ENCODE results near the gene SLC25A23. TPM values are rescaled to one million over a fixed set of nuclear protein-coding genes. Genes with fewer than 3 reads are reported as not detected.

Gene SLC25A23
- total and polyA plus RNA-seq, 2 donors from 2014 or later = 69.2 to 76.6 TPM

DNA sequence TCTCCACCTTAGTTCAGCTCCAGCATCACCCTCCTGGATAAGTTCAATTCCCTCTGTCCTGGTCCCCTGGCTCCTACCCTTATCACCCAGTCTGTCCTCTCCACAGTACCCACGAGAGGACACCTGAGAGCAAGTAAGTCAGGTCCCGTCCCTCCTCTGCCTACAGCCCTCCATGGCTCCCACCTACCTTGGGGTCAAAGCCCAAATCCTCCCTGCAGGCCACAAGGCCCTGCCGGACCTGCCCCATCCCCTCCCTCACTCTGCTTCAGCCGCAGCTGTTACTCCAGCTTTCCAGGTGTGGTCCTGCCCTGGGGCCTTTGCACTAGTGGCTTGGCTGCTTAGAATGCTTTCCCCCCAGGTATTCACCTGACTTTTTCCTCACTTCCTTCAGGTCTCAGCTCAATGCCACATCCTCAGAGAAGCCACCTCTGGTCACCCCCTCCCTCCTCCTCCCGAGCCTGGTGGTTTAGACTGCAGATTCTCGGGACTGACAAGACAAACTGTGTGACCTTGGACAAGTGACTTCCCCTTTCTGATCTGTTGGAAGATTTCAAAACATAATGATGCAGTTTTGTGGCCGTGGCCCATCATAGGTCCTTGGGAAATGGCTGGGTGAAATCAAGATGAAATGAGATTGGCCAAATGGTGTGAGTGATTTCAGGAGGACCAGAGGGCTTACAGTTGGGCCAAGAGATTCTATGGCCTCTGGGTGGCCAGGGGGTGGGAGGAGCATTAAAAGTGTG is 38.9 kb upstream of the SLC25A23 start:
- TF ChIP-seq, protein P1, sequence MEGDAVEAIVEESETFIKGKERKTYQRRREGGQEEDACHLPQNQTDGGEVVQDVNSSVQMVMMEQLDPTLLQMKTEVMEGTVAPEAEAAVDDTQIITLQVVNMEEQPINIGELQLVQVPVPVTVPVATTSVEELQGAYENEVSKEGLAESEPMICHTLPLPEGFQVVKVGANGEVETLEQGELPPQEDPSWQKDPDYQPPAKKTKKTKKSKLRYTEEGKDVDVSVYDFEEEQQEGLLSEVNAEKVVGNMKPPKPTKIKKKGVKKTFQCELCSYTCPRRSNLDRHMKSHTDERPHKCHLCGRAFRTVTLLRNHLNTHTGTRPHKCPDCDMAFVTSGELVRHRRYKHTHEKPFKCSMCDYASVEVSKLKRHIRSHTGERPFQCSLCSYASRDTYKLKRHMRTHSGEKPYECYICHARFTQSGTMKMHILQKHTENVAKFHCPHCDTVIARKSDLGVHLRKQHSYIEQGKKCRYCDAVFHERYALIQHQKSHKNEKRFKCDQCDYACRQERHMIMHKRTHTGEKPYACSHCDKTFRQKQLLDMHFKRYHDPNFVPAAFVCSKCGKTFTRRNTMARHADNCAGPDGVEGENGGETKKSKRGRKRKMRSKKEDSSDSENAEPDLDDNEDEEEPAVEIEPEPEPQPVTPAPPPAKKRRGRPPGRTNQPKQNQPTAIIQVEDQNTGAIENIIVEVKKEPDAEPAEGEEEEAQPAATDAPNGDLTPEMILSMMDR (IDR thresholded peaks at IDR 0.05; ENCODE audit: borderline replicate concordance, extremely low read depth, insufficient read depth) = no peak
- DNase-seq (no peak), FAIRE-seq (no peak)
- Histone ChIP-seq H3K4me3 (ENCODE audit: low read length in 3 of 3) (no peak overlapping the region), H3K36me3 (ENCODE audit: control insufficient read depth in 2 of 3, insufficient read depth in 3 of 3, low read length in 3 of 3) (no peaks in the 10 kb centered on the region), H3K9ac (ENCODE audit: low read length in 3 of 3) (no peak overlapping the region), H3K4me1 (ENCODE audit: control insufficient read depth in 2 of 3, insufficient read depth in 2 of 3, low read depth in 1 of 3, low read length in 3 of 3) (no peaks in the 10 kb centered on the region), H3K27me3 (ENCODE audit: control insufficient read depth, insufficient read depth, low read length) (peaks cover 3% of the 10 kb centered on the region), H3K9me3 (ENCODE audit: control insufficient read depth in 2 of 3, insufficient read depth in 1 of 3, low read length in 3 of 3) (no peaks in the 10 kb centered on the region), H3K27ac (ENCODE audit: low read depth in 2 of 2, low read length in 2 of 2) (no peak overlapping the region)
- intact Hi-C loops (cut with DNase I) = no loop called here

DNA sequence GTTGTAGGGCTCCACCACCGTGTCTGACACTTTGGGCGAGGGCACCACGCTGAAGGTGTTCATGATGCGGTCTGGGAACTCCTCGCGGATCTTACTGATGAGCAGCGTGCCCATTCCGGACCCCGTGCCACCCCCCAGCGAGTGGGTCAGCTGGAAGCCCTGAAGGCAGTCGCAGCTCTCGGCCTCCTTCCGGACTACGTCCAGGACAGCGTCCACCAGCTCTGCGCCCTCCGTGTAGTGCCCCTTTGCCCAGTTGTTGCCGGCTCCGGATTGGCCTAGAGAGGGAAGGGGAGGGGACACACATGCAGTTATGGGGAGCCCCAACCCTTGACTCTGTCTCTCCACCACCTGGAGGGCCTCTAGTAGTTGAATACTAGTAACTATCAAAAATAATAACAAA is 36.4 kb upstream of the SLC25A23 start:
- Histone ChIP-seq H3K27me3 (ENCODE audit: control insufficient read depth, insufficient read depth, low read length) (no peaks in the 10 kb centered on the region), H3K4me3 (ENCODE audit: low read length in 3 of 3) (no peak overlapping the region), H3K4me1 (ENCODE audit: control insufficient read depth in 2 of 3, insufficient read depth in 2 of 3, low read depth in 1 of 3, low read length in 3 of 3) (no peaks in the 10 kb centered on the region), H3K9ac (ENCODE audit: low read length in 3 of 3) (no peak overlapping the region), H3K9me3 (ENCODE audit: control insufficient read depth in 2 of 3, insufficient read depth in 1 of 3, low read length in 3 of 3) (peaks cover 0 to 6% (median 2%) of the 10 kb centered on the region in 3 donors), H3K27ac (ENCODE audit: low read depth in 2 of 2, low read length in 2 of 2) (no peak overlapping the region), H3K36me3 (ENCODE audit: control insufficient read depth in 2 of 3, insufficient read depth in 3 of 3, low read length in 3 of 3) (no peaks in the 10 kb centered on the region)
- TF ChIP-seq, protein P1 (IDR thresholded peaks at IDR 0.05; ENCODE audit: borderline replicate concordance, extremely low read depth, insufficient read depth) = no peak
- FAIRE-seq (no peak), DNase-seq (no peak)
- intact Hi-C loops (cut with DNase I) = no loop called here

DNA sequence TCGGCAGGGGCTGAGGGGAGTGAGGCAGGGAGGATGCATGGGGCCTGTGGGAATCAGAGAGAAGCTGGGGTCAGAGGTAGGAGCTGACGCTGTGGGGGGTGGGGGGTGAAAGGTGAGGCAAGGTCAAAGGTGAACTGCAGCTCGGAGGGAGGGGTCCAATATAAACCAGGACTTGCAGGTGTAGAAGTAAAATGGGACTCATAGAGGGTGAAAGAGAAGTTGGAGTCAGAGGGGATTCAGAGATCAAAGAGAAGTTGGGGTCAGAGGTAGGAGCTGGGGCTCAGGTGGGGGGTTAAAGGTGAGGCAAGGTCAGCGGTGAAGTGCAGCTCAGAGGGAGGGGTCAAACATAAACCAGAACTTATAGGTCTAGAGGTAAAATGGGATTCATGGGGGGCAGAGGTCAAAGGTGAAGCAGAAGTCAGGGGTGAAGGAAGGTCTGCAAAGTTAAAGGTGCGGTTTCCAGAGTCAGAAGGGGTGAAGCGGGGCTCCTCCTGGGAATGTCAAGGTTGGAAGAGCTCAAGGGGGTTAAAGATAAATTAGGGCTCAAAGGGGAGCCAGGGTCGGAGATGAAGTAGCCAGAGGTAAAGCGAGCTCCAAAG is 34.9 kb upstream of the SLC25A23 start:
- no peak for FAIRE-seq
- H3K36me3 ChIP-seq (ENCODE audit: control insufficient read depth in 2 of 3, insufficient read depth in 3 of 3, low read length in 3 of 3) = no peaks in the 10 kb centered on the region
- intact Hi-C loops (cut with DNase I) = no loop called here
- H3K9me3 ChIP-seq (ENCODE audit: control insufficient read depth in 2 of 3, insufficient read depth in 1 of 3, low read length in 3 of 3) = peaks cover 0 to 6% (median 2%) of the 10 kb centered on the region in 3 donors
- H3K9ac ChIP-seq (ENCODE audit: low read length in 3 of 3) = no peak overlapping the region
- TF ChIP-seq, protein P1 (IDR thresholded peaks at IDR 0.05; ENCODE audit: borderline replicate concordance, extremely low read depth, insufficient read depth) = no peak
- no peak for DNase-seq
- no peaks in the 10 kb centered on the region for H3K4me1 ChIP-seq (ENCODE audit: control insufficient read depth in 2 of 3, insufficient read depth in 2 of 3, low read depth in 1 of 3, low read length in 3 of 3)
- H3K4me3 ChIP-seq (ENCODE audit: low read length in 3 of 3) = no peak overlapping the region
- no peaks in the 10 kb centered on the region for H3K27me3 ChIP-seq (ENCODE audit: control insufficient read depth, insufficient read depth, low read length)
- no peak overlapping the region for H3K27ac ChIP-seq (ENCODE audit: low read depth in 2 of 2, low read length in 2 of 2)
